ENCODE data around the gene MRPS31.

The MRPS31 gene

DNA sequence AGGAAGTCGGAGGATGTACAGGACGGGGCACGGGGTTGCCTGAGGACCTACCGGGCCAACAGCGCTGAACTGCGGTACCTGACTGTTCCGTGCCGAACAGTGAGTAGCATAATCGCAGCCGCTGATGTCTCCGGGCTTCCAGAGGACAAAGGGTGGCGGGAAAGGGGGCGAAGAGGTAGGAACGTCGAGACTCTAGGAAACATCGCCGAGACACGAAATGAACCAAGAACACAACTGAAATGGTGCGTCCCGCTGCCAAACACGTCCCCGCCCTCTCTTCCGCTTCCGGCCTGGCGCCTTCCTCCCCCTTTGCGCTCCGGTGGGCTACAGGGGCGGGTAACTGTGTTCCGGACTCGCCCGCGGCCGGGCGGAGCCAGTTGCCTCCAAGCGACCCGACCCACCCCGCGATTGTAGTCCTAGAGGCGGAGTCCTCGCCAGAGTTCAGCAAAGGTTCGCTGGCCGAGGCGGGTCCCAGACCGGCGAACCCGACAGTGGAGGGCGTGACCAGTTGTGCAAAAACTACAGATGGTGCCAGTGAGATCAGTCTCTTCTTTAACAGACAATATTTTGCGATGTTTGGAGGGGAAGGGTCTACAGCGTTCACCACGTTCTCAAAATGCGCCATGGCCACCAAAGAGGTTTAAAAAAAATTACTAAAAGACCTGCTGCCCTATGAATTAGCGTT, at the start of gene MRPS31:
Gene MRPS31 (minus strand): TSS at position 257 of the 685 bp plus-strand sequence. CDS start 54 bp downstream, at position 203.
- DNase-seq (ENCODE audit: low spot score) = peak; percentile 99

GRCh38 chr13:40819797-40820315, 48.9 kb upstream of the MRPS31 start:
- no peak for DNase-seq (ENCODE audit: low spot score)

- DNase-seq (ENCODE audit: low spot score) = no peak
Measured at GRCh38 chr13:40818926-40819325, 47.9 kb upstream of the MRPS31 start.

- no peak for DNase-seq (ENCODE audit: low spot score)
Measured at GRCh38 chr13:40814803-40815202, 43.8 kb upstream of the MRPS31 start.

DNA sequence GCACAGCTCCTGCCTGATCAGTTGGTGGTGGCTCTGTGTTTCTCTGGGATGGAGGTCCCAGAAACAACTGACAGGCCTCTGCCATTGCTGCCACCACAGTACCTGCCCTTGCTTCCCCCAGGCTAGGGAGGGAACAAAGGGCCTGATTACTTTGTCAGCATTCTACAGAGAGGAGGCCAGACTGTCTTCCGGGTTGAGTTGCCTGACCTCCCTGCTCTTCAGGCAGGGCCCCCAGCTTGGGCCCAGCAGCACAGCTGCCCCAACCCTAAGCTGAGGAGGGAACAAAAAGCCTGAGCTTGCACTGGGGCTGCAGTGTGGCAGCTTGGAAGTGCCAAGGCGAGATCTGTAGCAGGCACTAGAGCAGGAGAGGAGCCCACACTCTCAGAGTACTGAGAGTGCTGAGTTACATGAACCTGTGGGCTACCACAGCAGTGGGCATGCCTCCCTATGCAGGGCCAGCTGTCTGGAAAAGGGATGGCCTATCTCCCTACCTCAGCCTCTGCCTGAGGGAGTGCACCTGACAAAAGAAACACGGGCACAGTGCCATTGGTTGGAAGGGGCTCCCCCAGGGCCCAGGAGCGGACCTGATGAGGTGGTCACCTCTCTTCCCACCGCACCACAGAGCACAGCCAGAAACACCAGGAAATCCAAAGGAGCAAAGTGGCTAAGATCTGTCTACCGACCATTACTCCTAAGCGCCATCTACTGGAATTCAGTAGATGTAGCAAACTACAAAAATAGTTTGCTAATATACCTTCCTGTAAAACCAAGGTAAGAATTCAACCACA, 42.9 kb upstream of the MRPS31 start:
- DNase-seq (ENCODE audit: low spot score) = peak; percentile 58

DNA sequence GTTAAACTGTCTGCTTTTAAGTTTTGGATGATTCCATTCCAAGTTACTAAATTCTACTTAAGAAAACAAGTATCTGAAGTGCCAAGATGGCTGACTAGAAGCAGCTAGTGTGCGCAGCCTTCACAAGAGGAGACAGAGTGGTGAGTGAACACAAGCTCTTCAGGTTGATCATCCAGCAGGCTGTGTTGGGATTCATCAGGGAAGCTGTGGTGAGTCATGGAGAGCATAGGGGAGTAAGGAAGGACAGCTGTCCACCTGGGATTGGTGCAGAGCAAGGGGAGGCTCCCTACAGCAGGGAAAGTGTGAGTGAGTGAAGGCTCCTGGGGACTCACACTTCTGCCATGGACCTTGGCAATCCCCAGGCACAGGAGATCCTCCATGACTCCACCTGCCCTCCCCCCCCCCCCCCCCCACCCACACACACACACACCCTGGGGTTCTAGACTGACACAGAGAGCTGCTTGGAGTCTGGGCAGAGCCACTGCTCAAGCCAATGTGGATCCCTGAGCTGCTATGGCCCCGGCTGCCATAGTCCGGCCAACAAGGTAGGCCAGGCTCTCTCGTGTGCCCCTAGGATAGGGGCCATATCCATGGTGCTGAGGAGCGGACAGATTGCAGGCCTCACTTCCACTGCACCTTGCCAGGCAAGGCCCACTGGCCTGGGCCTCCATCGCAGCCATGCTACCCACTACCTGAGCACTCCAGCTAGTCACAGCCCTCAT, 41.9 kb upstream of the MRPS31 start:
- no peak for DNase-seq (ENCODE audit: low spot score)

GRCh38 chr13:40812102-40812501, 41.1 kb upstream of the MRPS31 start:
- no peak for DNase-seq (ENCODE audit: low spot score)

DNA sequence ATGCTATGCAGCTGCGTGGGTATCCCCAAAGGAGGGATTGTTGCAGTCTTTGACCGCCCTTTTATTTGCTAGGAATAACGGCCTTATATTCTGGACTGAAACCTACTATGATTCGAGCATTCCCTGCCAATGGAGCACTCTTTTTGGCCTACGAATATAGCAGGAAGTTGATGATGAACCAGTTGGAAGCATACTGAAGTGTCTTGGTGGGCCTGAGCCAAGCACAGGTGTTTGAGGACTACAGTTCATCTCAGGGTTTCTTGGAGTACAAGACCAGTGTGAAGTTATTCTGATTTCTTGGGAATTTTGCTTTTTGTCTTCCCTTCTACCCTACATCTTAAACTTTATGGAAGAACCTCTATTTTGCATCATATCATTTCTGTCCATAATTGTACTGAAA, 38.5 kb upstream of the MRPS31 start:
- DNase-seq (ENCODE audit: low spot score) = no peak

GRCh38 chr13:40806241-40806640, 35.3 kb upstream of the MRPS31 start:
- DNase-seq (ENCODE audit: low spot score) = no peak

- DNase-seq (ENCODE audit: low spot score) = no peak
Measured at GRCh38 chr13:40803316-40803715, 32.3 kb upstream of the MRPS31 start.

- no peak for DNase-seq (ENCODE audit: low spot score)
Measured at GRCh38 chr13:40801255-40802217, 30.5 kb upstream of the MRPS31 start.

DNA sequence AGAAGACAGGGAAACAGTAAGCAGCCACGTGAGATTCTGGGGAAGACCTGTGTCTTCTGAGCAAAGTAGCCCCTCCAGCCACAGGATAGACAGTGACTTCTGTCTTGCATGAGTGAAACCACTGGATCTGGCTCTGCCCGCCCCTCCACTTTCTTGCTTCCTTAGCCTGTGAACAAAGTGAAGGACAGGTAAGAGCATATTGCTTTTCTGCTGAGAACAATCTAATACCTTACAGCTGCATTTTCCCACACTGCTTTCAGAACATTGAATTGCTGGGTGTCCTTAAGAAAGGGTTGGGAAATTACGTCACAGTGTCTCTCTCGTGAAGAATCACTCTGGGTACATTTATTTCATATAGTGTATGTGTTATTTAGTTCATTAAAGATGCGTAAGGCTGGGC, 29.6 kb upstream of the MRPS31 start:
- no peak for DNase-seq (ENCODE audit: low spot score)

DNA sequence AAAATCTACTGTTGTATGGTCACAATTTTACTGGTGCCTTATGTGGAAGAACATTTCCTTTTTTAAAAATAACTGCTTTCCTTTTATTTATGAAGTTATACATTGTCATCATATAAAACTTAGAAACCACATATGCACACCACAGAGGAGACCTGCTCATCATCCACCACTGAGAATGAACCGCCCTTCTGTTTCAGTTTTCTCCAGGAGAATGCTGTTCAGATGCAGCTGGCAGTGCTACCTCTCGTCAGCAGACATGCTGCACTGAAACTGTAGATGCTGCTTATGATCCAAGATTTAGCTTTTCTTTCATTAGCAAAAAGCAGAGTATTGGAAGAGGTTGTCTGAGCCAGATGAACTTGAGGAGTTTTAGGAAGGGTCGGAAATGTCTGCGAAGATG, 28.5 kb upstream of the MRPS31 start:
- no peak for DNase-seq (ENCODE audit: low spot score)

GRCh38 chr13:40798380-40798779, 27.4 kb upstream of the MRPS31 start:
- DNase-seq (ENCODE audit: low spot score) = no peak

GRCh38 chr13:40796649-40797048, 25.7 kb upstream of the MRPS31 start:
- no peak for DNase-seq (ENCODE audit: low spot score)

- DNase-seq (ENCODE audit: low spot score) = no peak
Measured at GRCh38 chr13:40794414-40795368, 23.7 kb upstream of the MRPS31 start.

GRCh38 chr13:40793339-40793738, 22.3 kb upstream of the MRPS31 start:
- DNase-seq (ENCODE audit: low spot score) = no peak

DNA sequence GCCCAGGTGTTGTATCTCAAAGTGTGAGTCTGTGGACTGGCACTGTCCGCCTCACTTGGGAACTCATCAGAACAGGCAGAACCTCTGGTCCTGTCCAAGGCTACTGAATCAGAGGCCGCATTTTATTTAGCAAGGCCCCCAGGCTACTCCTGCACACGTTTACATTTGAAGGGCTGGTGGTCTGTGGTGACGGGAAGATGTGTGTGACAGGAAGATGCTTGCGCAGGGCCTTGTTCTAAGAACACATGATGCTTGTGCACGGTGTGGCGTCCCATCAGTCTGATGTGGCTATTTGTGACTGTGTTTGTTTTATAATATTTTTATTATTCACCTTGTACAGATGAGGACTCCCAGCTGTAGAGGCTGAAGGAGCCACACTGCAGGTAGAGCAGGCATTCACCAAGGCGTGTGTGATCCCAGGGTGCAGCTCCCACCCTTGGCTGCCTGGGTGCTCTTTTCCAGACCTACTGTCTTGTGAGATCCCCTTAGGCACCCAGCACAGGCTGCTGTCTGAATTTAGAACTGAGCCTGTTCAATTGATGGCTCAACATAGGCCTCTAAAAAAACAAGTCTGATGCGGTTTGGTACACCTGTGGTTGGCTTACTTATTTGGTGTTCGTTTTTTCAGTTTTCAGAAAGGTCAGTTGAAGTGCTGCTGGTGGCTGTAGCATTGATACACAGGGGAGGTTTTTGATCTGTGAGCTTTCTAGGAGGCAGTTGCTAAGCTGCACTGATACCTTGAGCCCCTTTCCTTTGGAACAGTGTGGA, 21.5 kb upstream of the MRPS31 start:
- no peak for DNase-seq (ENCODE audit: low spot score)

DNA sequence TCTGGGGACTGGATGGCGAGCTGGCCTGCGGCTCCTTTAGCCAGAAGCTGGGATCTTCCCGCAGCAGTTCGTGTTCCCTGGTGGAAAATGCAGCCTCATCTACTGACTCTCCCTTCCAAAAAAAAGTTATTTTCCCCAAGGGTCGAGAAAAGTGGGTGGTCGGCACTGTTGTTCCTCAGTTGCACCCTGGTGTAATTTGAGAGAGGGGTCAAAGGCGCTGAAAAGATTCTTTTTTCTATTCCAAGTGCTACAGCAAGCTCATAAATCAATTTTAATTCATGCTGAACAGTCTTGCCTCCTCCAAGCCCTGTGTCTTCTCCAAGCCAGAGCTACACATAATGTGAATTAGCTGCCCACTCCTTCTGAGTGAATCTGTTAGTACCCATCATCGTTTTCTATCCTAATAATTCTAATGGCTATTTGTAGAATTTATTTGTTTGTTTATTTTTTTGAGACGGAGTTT, 19.2 kb upstream of the MRPS31 start:
- DNase-seq (ENCODE audit: low spot score) = peak; percentile 41
